GM12864 (cell line): Measurements from ENCODE around the gene CLEC3A.

Experiments used
- DNase-seq: peaks from one replicate; pipeline ENCODE4 v3.0.0-alpha.2; 2011; ENCODE audit warnings: low read depth
- H3K4me3 ChIP-seq: 2 replicates; pipeline ENCODE4 v1.5.1; 2011; ENCODE audit warnings: mild to moderate bottlenecking, low read depth, low read length, control low read depth
- TF ChIP-seq, protein P1 (sequence below): IDR thresholded peaks from 2 replicates; pipeline ENCODE4 v1.5.1; 2011; ENCODE audit warnings: low read depth, mild to moderate bottlenecking, moderate library complexity, low read length, control low read depth, inconsistent platforms; ENCODE audit errors: missing control alignments

The CLEC3A gene

DNA sequence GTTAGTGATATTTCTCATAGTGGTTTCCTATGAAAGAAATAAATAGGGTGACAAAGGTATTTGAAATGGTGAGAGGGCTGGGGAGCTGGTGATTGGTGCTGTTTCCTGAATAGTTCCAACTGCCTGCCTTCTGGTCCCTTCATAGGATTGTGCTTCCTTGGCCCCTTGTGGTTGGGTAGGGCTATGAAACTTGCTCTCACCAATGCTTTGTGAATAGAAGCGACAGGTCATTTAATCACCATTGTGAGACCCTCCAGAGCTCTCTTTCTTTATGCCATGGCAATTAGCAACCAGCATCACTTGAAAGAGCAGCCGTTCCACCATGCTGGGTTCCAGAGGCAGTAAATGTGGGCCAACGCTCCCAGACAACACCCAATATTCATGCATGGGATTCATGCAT is 53.5 kb downstream of the CLEC3A start:
- H3K4me3 ChIP-seq, result no peak overlapping the region
- no peak for DNase-seq
- TF ChIP-seq, protein P1, sequence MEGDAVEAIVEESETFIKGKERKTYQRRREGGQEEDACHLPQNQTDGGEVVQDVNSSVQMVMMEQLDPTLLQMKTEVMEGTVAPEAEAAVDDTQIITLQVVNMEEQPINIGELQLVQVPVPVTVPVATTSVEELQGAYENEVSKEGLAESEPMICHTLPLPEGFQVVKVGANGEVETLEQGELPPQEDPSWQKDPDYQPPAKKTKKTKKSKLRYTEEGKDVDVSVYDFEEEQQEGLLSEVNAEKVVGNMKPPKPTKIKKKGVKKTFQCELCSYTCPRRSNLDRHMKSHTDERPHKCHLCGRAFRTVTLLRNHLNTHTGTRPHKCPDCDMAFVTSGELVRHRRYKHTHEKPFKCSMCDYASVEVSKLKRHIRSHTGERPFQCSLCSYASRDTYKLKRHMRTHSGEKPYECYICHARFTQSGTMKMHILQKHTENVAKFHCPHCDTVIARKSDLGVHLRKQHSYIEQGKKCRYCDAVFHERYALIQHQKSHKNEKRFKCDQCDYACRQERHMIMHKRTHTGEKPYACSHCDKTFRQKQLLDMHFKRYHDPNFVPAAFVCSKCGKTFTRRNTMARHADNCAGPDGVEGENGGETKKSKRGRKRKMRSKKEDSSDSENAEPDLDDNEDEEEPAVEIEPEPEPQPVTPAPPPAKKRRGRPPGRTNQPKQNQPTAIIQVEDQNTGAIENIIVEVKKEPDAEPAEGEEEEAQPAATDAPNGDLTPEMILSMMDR, result no peak

DNA sequence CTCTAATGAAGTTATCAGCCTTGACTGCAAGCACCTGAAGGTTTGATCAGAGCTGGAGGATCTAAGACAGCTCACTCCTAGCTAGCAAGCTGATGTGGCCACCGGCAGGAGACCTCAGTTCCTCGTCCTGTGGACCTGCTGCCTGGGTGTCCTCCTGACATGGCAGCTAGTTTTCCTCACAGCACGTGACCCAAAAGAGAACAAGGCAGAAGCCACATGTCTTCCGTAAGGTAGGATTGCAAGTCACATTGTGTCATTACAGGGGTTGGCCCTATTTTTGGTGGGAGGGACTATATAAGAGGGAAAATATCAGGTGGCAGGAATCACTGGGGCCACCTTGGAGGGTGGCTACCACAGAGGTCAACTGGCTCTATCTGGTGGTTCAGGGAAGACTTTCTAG is 59.0 kb downstream of the CLEC3A start:
- TF ChIP-seq, protein P1, result no peak

More for the DNA sequence above, 59.0 kb downstream of the CLEC3A start:
- H3K4me3 ChIP-seq, result no peak overlapping the region
- no peak for DNase-seq
